HEK293T (cell line): ENCODE data around the gene HTR3C.

ENCODE experiments used
- ARNT ChIP-seq: fragments of 450-650 bp; IDR thresholded peaks from 2 replicates; pipeline ENCODE4 v1.6.1; 2017; ENCODE audit warnings: mild to moderate bottlenecking
- BHLHE40 ChIP-seq: fragments of 450-650 bp; IDR thresholded peaks from 2 replicates; pipeline ENCODE4 v1.6.1; 2016; ENCODE audit warnings: mild to moderate bottlenecking, moderate library complexity, borderline replicate concordance
- ELF4 ChIP-seq: fragments of 450-650 bp; IDR thresholded peaks from 2 replicates; pipeline ENCODE4 v1.6.1; 2017; ENCODE audit warnings: antibody characterized with exemption
- FOXA1 ChIP-seq: fragments of 450-650 bp; IDR thresholded peaks from 2 replicates; pipeline ENCODE4 v1.6.1; 2016; ENCODE audit warnings: mild to moderate bottlenecking
- FOXK2 ChIP-seq: fragments of 450-650 bp; IDR thresholded peaks from 2 replicates; pipeline ENCODE4 v1.6.1; 2016; ENCODE audit warnings: mild to moderate bottlenecking
- FOXM1 ChIP-seq: fragments of 450-650 bp; IDR thresholded peaks from 2 replicates; pipeline ENCODE4 v1.6.1; 2017; ENCODE audit warnings: mild to moderate bottlenecking, borderline replicate concordance
- HDGF ChIP-seq: fragments of 450-650 bp; IDR thresholded peaks from 2 replicates; pipeline ENCODE4 v1.6.1; 2017; ENCODE audit warnings: antibody characterized with exemption, borderline replicate concordance
- NFRKB ChIP-seq: fragments of 450-650 bp; IDR thresholded peaks from 2 replicates; pipeline ENCODE4 v1.6.1; 2016; ENCODE audit warnings: mild to moderate bottlenecking, moderate library complexity
- PKNOX1 ChIP-seq: fragments of 450-650 bp; IDR thresholded peaks from 2 replicates; pipeline ENCODE4 v1.6.1; 2016
- SP1 ChIP-seq: fragments of 450-650 bp; IDR thresholded peaks from 2 replicates; pipeline ENCODE4 v1.6.1; 2017
- SUZ12 ChIP-seq: fragments of 450-650 bp; IDR thresholded peaks from 2 replicates; pipeline ENCODE4 v1.6.1; 2016; ENCODE audit warnings: mild to moderate bottlenecking

GRCh38 chr3:184016811-184017671 lies 35.8 kb upstream of the HTR3C start:
- no peak for TF ChIP-seq FOXM1
- TF ChIP-seq SUZ12: no peak
- no peak for TF ChIP-seq PKNOX1
- no peak for TF ChIP-seq HDGF
- TF ChIP-seq ELF4: no peak
- no peak for TF ChIP-seq FOXA1
- TF ChIP-seq SP1: no peak
- no peak for TF ChIP-seq ARNT
- no peak for TF ChIP-seq NFRKB
- no peak for TF ChIP-seq BHLHE40
- no peak for TF ChIP-seq FOXK2
